Measurements from ENCODE around the gene ZBTB38.

The ZBTB38 gene

GRCh38 chr3:141368062-141368924 is at the start of gene ZBTB38:
Gene ZBTB38 (plus strand): TSS chr3:141368504. CDS start chr3:141442389, 73,885 bp downstream.
- in situ Hi-C loops (cut with MboI; ENCODE audit: low sequenced_read_pairs) = no loop called here

DNA sequence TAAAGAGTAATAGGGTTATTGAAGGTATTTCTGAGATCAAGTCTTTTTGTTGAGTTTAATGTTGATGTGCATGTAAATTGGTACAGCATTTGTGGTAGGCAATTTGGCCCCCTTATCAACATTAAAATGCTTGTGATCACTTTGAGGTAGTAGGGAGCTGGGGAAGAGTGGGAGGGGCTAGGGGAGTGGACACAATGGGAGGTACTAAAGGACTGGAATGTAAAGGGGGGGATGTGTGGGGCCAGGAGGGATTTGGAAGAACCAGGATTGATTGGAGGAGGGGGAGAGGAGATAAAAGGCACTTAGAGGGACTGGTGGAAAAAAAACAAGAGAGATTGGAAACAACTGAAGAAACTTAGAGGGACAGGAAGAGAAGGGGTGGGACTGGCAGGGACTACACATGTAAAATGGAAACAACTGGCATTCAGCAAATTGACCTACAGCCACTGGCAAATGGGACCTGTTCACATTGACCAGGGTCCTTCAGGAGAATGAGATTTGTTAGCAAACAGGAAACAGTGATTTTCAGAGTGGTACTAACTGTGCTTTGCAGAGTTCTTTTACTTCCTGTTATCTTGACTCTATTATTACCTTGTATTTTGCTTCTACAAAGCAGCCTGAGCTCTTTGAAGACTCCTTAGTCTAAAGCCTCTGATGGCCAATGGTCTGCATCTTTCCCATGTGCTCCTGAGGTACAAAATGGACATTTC is 47.8 kb upstream of the ZBTB38 start:
- in situ Hi-C loops (cut with MboI; ENCODE audit: low sequenced_read_pairs) = loop anchor here (25.0 kb wide), 1 partner anchor 242 kb away; no protein-coding TSS in a partner anchor

DNA sequence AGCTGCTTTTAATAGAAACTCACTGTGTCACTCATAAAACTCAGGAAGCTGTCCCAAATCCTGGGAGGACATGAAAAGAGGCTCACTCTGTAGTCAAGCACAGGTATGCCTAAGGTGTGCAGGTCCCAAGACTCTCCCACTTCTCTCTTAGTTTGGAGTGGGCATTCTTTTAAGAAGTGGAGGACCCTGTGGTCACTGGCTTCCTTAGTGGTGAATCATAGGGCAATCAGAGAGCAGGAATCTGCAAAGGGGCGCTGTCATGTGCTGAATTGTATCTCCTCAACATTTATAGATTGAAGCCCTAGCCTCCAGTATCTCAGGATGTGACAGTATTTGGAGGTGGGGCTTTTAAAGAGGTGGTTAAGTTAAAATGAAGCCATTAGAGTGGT is 47.2 kb upstream of the ZBTB38 start:
- in situ Hi-C loops (cut with MboI; ENCODE audit: low sequenced_read_pairs) = loop anchor here (25.0 kb wide), 1 partner anchor 241 kb away; no protein-coding TSS in a partner anchor

GRCh38 chr3:141323936-141324704 is 44.2 kb upstream of the ZBTB38 start:
- in situ Hi-C loops (cut with MboI; ENCODE audit: low sequenced_read_pairs) = loop anchor here (25.0 kb wide), 1 partner anchor 238 kb away; no protein-coding TSS in a partner anchor

DNA sequence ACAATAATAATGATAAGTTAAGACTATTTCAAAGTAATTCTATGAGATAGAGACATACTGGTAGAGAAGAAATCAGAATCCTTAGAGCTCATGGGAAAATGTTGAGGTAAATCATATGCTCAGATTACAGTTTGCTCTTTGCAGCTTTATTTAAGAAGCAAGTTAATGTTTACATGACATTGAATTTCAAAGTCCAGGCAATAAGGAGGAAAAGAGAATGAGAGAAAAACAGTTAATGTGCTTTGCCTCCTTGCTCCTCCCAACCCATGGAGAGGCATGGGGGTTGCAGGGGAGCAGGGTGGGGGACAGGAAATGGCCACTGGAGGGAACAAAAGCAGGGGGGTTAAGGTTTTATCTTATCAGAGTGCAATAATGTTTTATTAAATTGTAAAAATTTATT is 42.2 kb upstream of the ZBTB38 start:
- in situ Hi-C loops (cut with MboI; ENCODE audit: low sequenced_read_pairs) = no loop called here

DNA sequence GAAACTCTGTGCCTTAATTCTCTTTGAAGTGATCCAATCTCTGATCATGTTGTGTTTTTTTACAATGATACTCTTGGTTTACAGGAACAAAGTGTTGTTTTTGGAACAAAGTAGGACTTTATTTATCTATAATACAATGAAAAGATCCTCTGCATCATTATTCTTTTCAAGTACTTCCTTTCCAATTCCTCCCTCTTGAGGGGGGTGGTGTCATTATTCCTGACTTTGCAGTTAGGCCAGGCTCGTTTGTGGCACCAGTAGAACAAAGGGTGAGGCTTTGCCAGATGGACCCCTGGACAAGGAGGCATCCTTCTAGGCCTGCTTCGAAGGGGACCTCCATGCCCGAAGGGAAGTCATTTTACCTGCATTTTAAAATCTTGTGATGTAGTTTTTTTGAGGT is 41.7 kb upstream of the ZBTB38 start:
- in situ Hi-C loops (cut with MboI; ENCODE audit: low sequenced_read_pairs) = no loop called here

DNA sequence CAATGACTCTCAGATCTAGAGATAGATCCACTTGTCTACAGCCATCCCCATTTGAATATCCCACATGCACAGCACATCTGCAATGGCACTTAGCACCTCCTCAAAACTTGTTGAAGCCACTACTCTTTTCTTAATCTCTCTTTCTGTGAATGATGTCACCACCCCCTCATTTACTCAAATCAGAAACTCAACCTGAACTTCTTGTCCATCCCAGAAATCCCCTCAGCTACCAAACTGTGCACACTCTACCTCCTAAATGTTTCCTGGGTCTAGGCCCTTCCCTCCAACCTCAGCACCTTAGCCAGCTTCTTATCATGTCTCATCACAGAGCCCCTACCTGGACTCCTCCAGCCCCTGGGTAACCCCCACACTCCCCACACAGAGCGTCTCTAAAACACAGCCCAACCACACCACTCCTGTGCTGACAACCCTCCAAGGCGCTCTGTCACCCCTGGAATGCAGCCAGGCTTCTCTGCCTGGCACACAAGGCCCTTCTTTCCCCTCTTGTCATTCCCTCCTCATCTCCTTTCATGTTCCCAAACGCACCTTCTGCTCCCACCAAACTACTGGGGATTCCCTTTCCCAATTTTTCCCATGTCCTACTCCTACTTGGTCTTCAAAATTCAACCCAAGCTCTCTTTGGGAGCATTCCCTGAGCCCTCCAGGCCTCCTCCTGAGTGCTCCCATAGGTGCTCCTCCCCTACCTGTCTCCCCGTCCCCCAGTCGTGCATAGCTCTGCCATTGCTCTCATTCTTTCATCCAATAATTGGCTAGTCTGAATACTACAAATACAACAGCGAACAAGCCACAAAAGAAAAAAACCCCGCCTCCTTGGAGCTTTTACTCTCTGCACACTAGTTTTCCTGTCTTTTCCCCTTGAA is 39.8 kb upstream of the ZBTB38 start:
- in situ Hi-C loops (cut with MboI; ENCODE audit: low sequenced_read_pairs) = no loop called here

DNA sequence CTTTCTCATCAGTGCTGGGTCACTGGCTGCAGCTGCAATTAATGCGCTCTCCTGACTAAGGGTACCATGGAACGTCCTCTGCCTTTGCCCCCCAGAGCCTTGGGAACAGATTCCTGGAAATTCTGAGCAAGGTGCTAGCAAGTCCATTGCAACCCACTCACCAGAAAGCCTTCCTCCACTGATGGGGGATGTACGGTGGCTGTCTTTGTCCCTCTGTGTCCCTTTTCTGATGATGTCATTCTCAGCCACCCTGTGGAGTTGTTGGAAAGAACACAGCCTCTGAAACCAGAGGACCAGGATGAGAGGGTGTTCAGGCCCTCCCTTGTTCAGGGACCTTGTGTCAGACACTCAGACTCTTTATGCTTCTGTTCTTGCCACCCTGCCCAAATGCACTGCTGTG is 38.1 kb upstream of the ZBTB38 start:
- in situ Hi-C loops (cut with MboI; ENCODE audit: low sequenced_read_pairs) = no loop called here

- in situ Hi-C loops (cut with MboI; ENCODE audit: low sequenced_read_pairs) = no loop called here
Measured at GRCh38 chr3:141330718-141331376, 37.5 kb upstream of the ZBTB38 start.

GRCh38 chr3:141331377-141332318 is 36.7 kb upstream of the ZBTB38 start:
- in situ Hi-C loops (cut with MboI; ENCODE audit: low sequenced_read_pairs) = no loop called here

DNA sequence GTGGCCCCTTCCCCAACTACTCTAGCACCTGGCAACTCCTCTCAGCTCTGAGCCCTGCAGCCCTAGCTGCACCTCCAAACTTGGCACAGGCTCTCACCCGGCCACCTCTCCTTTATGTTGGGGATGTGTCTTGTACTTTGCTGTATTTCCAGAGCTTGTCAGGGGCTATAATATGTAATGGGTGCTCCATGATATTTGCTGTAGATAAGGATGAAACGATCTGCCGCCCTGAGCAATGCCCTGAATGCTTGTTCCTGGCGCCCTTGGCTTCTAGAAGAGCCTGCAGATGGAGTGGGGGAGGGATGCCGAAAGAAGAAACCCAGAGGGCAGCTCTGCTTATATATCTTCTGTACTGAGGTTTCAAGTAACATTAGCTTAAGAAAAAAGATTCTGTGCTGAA is 35.9 kb upstream of the ZBTB38 start:
- in situ Hi-C loops (cut with MboI; ENCODE audit: low sequenced_read_pairs) = no loop called here

GRCh38 chr3:141333836-141334626 is 34.3 kb upstream of the ZBTB38 start:
- in situ Hi-C loops (cut with MboI; ENCODE audit: low sequenced_read_pairs) = no loop called here

DNA sequence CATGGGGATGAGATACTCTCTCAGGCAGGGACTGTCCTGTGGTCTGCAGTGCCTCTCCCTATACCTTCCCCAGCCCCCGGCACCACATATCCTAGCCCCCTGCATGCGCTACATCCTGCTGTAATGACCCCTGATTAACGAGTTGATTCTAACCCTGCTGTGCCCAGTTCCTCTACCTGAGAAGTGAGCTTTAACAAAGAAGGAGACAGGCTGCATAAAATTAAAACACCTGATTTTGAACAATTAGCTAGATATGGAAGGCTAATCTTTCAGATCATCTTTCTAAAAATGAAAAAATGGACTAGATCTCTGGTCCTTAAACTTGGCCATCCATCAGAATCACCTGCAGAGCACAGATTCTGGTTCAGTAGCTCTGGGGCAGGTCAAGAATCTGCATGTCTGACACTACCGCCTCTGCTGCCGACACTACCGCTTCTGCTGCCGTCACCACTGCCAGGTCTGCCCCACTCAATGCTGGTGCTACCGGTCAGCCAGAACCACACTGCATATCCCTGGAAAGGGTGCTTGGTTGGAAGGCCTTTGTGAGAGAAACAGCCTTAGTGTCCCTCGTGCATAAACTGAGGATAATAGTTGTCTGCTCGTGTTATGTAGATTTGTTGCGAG is 33.6 kb upstream of the ZBTB38 start:
- in situ Hi-C loops (cut with MboI; ENCODE audit: low sequenced_read_pairs) = no loop called here

DNA sequence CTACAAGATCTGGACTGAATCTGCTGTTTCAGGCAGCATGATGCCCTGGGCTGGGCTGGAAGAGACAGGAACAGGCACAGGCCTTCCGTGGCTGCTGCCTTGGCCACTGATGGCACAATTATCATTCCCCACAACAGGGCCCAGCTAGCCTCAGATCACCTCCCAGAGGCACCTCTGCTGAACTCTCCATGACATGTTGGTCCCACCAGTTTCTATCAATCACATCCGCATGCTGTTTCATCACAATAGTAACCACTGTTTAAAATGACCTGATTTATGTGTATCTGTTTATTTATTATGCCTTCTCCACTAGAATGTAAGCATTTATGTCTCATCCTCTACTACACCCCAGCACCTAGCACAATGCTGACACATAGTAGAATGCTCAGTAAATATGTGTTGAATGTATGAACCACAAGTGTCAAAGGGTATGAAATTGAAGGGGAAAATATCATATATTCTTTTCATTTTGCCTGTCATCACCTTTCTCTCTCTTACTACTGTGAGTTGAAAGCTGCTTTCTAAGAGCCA is 32.7 kb upstream of the ZBTB38 start:
- in situ Hi-C loops (cut with MboI; ENCODE audit: low sequenced_read_pairs) = no loop called here

DNA sequence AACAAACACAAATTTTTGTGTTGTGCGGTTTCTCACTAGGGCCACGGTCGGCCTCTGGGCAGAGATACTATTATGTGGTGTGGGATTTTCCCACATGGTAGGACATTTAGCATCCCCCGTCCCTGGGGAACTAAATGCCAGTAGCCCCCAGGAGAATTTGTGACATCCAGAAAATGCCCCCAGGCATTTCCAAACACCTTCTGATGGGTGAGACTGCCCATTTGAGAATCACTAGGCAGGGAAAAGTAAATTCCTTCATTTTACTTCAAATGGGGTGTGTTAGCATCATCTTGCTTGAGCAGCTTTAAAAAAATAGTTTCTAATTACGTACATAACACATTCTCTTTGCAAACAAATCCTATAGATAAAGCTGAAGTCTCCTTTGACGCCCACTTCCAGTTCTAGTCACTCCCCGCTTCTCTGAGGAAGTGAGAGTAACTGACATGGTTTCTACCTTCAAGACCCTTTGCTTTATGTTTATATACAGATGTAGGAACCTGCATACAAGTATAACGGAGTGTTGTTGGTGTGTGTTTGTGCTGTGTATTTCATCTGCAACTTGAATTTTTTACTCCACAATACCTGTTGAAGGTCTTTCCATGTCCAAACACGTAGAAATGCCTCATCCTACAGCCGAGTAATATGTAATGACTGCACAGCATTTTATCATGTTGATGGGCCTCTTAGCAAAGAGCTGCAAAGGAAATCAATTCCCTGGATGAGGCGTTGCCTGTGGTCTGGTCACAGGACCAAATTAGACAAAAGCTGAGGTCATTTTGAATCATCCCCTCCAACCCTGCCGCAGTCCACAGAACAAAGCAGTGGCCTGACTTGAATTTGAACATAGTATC is 31.4 kb upstream of the ZBTB38 start:
- in situ Hi-C loops (cut with MboI; ENCODE audit: low sequenced_read_pairs) = no loop called here

- in situ Hi-C loops (cut with MboI; ENCODE audit: low sequenced_read_pairs) = no loop called here
Measured at GRCh38 chr3:141337523-141337854, 30.8 kb upstream of the ZBTB38 start.
